ENCODE data around the gene POP4.

POP4 gene

DNA sequence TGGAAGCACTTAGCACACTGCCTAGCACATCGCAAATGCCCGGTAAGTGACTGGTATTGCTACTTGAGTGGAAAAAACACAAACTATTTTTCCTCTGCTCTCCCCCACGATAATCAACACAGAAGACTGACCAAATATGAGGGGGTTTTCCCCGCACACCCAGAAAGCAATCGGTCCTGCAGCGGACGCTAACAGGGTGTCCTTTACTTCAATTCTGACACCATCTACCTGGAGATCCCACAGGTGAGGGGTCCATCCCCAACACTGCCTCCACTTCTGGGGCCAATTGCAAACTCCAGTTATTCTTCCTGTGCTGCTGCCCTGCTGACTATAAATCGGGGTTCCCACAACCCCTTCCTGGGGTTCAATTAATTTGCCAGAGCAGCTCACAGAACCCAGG, 33.0 kb downstream of the POP4 start:
- no peak for TF ChIP-seq ZNF274 (IDR thresholded peaks at IDR 0.05; ENCODE audit: low read depth, low read length)

DNA sequence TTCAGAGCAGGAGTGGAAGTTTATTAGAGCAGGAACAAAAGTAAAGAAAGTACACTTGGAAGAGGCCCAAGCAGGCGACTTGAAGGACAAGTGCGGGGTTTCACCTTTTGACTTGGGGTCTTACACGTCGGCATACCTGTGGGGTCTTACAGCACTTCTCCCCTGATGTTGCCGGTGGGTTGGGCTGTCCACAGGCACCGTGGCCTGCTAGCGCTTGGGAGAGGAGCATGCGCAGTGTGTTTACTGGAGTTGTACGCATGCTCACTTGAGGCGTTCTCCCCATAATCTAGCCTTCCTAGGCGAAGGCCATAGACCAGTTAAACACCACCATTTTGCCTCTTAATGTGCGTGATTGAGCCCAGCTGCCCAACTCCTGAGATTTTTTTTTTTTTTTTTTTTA, 34.1 kb downstream of the POP4 start:
- TF ChIP-seq ZNF274 (IDR thresholded peaks at IDR 0.05; ENCODE audit: low read depth, low read length), result no peak
- H3K4me3 ChIP-seq (ENCODE audit: low read length), result no peak overlapping the region

More for the DNA sequence above, 33.0 kb downstream of the POP4 start:
- H3K4me3 ChIP-seq (ENCODE audit: low read length), result no peak overlapping the region

DNA sequence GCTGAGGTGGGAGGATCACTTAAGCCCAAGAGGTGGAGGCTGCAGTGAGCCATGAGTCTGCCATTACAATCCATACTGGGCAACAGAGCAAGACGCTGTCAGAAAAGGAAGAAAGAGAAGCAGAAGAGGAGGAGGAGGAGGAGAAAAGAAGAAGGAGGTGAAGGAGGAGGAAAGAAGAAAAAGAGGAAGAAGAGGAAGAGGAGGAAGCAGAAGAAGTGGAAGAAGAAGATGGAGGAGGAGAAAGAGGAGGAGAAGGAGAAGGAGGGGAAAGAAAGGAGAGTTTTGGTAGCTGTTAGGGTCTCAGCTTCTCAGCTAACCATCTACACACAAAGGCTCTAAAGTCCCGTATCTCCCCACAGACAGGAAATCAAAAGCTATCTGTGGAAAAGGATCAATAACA, 35.5 kb downstream of the POP4 start:
- no peak for TF ChIP-seq ZNF274 (IDR thresholded peaks at IDR 0.05; ENCODE audit: low read depth, low read length)
- no peak overlapping the region for H3K4me3 ChIP-seq (ENCODE audit: low read length)

DNA sequence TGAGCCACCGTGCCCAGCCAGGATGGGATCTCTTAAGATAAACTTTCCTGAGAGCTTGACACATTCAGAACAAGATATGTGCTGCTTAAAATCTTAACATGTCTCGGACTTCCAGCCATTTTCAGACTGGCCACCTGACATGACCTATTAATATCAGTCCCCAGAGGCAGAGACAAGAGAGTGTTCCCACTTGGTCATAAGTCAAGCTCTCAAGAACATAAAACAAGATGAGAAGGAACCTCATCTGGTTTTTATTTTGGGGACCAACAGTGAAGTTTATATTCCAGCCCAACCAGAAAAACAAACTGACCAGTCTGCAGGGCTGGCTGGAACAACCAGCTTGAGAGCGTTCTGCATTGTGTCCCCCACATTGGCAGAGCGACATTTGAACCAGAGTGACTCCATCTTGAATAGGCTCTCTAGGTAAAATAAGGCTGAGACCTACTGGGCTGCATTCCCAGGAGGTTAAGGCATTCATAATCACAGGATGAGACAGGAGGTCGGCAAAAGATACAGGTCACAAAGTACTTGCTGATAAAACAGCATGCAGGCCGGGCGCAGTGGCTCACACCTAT, 37.4 kb downstream of the POP4 start:
- no peak overlapping the region for H3K4me3 ChIP-seq (ENCODE audit: low read length)
- TF ChIP-seq ZNF274 (IDR thresholded peaks at IDR 0.05; ENCODE audit: low read depth, low read length), result no peak

DNA sequence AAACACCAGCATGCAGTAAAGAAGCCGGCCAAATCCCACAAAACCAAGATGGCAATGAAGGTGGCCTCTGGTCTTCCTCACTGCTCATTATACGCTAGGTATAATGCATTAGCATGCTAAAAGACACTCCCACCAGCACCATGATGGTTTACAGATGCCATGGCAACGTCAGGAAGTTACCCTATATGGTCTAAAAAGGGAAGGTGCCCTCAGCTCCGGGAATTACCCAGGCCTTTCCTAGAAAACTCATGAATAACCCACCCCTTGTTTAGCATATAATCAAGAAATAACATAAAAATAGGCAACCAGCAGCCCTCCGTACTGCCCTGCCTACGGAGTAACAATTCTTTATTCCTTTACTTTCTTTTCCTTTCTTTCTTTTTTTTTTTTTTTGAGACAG, 38.1 kb downstream of the POP4 start:
- no peak overlapping the region for H3K4me3 ChIP-seq (ENCODE audit: low read length)
- no peak for TF ChIP-seq ZNF274 (IDR thresholded peaks at IDR 0.05; ENCODE audit: low read depth, low read length)

DNA sequence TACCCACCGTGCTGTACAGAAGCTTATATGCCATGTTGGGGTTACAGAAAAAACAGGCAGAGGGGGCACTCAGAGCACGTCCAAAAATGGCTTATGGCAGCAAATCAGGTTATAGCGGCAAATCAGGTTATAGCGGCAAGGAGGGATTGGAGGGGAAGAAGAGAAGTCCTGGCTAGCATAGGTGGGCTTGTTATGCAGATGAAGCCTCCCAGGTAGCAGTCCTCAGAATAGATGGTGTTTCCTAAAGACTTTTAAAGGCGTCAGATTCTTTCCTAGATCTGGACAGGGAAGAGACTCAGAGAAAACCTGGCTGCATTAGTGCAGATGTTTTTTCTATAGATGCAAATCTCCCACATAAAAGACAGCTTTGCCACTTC, 39.4 kb downstream of the POP4 start:
- no peak for TF ChIP-seq ZNF274 (IDR thresholded peaks at IDR 0.05; ENCODE audit: low read depth, low read length)
- no peak overlapping the region for H3K4me3 ChIP-seq (ENCODE audit: low read length)

DNA sequence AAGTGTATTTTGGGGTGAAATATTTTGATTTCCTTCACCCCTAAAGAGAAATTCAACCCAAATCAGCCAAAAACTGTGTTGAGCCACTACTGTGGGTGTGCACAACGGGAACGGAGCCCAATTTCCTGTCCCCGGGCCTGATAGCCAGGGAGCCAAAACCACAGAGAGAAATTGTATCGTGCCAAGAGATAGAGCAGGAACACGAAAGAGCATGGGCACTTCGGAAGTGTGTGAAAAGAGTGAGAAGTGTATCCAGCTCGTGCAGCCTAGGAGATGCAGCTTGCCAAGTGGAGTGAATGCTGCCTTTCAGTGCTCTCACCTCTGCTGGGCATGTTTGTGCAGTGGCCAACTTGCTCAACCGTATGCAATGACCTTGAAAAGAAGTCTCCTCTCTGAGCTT, 39.8 kb downstream of the POP4 start:
- no peak overlapping the region for H3K4me3 ChIP-seq (ENCODE audit: low read length)
- no peak for TF ChIP-seq ZNF274 (IDR thresholded peaks at IDR 0.05; ENCODE audit: low read depth, low read length)

DNA sequence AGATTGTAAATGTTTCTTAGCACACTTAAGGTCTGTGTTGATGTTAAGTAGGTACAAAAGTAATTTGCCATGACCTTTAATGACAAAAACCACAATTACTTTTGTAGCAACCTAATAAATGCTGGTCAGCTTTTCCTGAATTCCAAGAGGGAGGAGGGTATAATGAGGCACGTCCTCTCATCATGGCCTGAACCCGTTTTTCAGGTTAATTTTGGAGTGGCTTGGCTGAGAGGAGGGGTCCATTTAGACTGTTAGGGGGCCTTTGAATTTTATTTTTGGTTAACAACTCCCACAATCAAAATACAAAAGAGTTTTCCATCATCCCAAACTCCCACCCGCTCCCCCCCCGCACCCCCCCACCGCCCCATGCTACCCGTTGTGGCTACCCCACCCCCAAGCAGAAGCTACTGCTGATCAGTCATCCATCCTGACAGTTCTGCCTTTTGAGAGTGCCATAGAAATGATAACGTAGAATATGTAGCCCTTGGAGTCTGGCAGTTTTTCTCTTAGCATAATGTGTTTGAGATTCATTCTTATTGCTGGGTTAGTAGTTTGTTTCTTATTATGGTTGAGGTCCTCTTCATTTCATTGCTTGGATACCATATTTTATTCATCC, 44.8 kb downstream of the POP4 start:
- TF ChIP-seq ZNF274 (IDR thresholded peaks at IDR 0.05; ENCODE audit: low read depth, low read length), result no peak

DNA sequence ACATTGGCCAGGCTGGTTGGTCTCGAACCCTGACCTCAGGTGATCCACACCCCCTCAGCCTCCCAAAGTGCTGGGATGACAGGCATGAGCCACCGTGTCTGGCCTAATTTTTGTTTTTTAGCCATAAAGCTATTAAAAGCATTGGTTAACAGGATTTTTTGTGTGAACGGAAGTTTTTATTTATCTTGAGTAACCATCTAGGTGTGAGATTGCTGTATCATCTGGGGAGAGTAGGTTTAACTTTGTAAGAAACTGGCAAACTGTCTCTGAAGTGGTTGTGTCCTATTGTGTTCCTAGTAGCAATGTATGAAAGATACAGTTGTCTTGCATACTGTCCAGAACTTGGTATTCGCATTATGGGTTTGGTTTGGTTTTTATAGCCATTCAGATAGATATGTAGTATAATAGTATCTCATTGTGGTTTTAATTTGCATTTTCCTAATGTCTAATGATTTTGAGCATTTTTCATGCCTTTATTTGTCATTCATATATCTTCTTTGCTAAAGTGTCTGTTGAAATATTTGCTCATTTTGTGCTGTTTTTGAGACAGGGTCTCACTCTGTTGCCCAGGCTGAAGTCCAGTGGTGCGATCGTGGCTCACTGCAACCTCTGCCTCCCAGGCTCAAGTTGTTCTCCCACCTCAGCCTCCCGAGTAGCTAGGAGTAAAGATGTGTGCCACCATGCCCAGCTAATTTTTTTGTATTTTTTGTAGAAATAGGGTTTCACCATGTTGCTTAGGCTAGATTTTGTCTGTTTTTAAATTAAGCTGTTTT, 45.7 kb downstream of the POP4 start:
- no peak for TF ChIP-seq ZNF274 (IDR thresholded peaks at IDR 0.05; ENCODE audit: low read depth, low read length)
- H3K4me3 ChIP-seq (ENCODE audit: low read length), result no peak overlapping the region

More for the DNA sequence above, 44.8 kb downstream of the POP4 start:
- H3K4me3 ChIP-seq (ENCODE audit: low read length), result no peak overlapping the region

DNA sequence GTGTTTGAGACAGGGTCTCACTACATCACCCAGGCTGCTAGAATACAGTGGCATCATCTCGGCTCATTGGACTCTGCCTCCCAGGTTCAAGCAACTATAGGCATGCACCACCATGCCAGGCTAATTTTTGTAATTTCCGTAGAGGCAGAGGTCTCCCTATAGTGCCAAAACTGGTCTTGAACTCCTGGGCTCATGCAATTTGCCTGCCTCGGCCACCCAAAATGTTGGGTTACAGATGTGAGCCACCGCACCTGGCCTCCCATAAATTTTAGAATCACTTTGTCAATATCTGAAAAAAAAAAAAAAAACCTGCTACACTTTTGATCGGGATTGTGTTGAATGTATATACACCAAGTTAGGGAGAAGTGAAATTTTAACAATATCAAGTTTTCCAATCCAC, 47.3 kb downstream of the POP4 start:
- H3K4me3 ChIP-seq (ENCODE audit: low read length), result no peak overlapping the region
- TF ChIP-seq ZNF274 (IDR thresholded peaks at IDR 0.05; ENCODE audit: low read depth, low read length), result no peak

DNA sequence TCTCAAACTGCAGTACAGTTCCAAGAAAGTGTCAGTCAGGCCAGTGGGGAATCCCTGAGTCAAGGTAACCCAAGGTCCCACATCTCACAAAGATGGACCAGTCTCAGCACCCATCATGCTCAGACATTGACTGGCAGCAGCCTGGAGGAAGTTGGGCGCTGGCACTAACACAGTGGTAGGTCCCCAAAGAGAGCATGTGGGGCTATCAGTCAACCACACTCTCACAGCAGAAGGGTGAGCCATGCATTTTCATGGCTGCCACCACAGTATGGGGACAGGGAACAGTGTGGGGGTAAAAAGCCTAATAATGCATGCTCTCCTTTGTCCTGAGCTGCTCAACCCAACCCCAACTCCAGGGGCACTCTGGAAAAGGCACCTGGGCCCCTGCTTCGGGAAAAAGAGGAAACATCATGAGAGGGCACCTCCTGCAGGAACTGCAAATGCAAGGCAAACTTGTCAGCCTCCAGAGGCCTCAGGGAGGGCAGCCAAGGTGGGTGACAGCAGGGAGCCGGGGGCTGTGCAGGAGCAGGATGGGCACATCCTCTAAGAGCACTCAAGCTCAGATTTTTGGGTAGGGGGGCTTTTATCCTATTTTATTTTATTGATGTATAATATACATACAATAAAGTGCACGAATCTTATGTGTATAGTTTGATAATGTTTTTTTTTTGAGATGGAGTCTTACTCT, 49.7 kb downstream of the POP4 start:
- TF ChIP-seq ZNF274 (IDR thresholded peaks at IDR 0.05; ENCODE audit: low read depth, low read length), result no peak
- no peak overlapping the region for H3K4me3 ChIP-seq (ENCODE audit: low read length)

DNA sequence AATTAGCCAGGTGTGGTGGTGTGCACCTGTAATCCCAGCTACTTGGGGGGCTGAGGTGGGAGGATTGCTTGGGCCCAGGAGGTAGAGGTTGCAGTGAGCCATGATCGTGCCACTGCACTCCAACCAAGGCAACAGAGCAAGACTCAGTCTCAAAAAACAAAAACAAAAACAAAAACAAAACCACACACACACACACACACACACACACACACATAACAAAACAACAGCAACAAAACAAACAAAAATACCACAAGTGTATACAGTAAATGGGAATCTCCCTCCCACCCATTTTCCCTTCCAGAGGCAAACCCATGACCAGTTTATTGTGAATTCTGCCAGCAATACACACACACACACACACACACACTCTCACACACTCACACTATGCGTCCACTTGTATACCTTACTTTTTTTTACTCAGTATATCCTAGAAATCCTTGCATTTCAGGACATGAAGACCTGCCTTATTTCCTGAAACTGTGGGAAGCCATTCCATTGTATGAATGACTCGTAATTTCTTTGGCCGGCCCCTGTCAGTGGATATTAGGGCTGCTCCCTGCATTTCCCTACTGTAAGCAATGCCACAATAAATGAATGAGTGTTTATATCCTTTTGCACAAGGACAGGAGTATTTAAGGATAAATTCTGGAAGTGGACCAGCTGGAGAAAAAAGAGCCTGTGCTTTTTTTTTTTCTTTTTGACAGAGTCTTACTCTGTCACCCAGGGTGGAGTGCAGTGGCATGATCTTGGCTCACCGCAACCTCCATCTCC, 52.3 kb downstream of the POP4 start:
- TF ChIP-seq ZNF274 (IDR thresholded peaks at IDR 0.05; ENCODE audit: low read depth, low read length), result no peak
- no peak overlapping the region for H3K4me3 ChIP-seq (ENCODE audit: low read length)

DNA sequence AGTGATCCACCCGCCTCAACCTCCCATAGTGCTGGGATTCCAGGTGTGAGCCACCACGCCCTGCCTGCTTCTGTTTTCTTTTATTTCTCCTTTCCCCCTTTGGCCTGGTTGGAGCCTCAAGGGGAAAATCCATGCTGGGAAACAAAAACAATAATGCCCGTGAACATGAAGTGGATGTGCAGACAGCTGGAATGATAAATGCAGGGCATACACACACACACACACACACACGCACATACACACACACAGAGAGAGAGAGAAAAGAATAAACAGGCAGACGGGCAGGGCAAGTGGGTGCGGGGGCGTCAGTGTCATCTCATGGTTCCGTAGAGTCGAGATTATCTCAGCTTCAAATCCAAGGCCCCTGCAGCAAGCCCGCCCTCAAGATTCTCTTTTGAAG, 54.8 kb downstream of the POP4 start:
- no peak overlapping the region for H3K4me3 ChIP-seq (ENCODE audit: low read length)
- no peak for TF ChIP-seq ZNF274 (IDR thresholded peaks at IDR 0.05; ENCODE audit: low read depth, low read length)

DNA sequence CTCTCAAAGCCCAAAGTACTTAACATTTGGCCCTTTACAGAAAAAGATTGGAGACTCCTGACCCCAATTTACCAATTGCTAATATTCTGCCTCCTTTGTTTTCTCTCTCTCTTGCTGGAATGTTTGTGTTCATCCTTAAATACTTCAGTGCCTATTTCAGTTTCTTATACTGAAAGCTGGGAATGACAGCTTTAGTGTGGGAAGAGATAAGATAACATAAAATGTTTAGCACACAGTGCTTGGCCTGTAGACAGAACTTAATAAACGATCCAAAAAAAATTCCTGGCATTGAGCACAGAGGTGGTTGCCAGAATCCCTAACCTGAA, 56.2 kb downstream of the POP4 start:
- no peak for TF ChIP-seq ZNF274 (IDR thresholded peaks at IDR 0.05; ENCODE audit: low read depth, low read length)
- H3K4me3 ChIP-seq (ENCODE audit: low read length), result no peak overlapping the region

Measured in GM08714 (cell line).